ENCODE results near the gene SCGB1D1. TPM values are rescaled to one million over a fixed set of nuclear protein-coding genes. Genes with fewer than 3 reads are reported as not detected.
"Not testable (repeated sequence)": the region's sequence is repeated elsewhere in the genome, so short reads cannot be mapped to it uniquely, and the experiment has no call there.

SCGB1D1 gene
- total RNA-seq, 1 donor from 2014 or later: not detected

- no peak overlapping the region for H3K4me3 ChIP-seq
Measured at GRCh38 chr11:62205441-62205840, 15.4 kb downstream of the SCGB1D1 start.

GRCh38 chr11:62206276-62207066 lies 16.5 kb downstream of the SCGB1D1 start:
- not testable (repeated sequence) for H3K4me1 ChIP-seq; H3K36me3 Mint-ChIP-seq; H3K4me3 Mint-ChIP-seq; H3F3A ChIP-seq (ENCODE audit: low read depth); H3K36me3 ChIP-seq; H3K27me3 ChIP-seq; H3K27ac ChIP-seq; H3K4me1 Mint-ChIP-seq; DNase-seq (ENCODE audit: low spot score); H3K79me2 ChIP-seq (ENCODE audit: low read depth); H2AFZ ChIP-seq (replicated peaks); H3K4me2 ChIP-seq; H3K9me3 Mint-ChIP-seq; H3K9me3 ChIP-seq (ENCODE audit: low read depth); H3K27ac Mint-ChIP-seq; H3K9ac ChIP-seq; H3K4me3 ChIP-seq; H3K27me3 Mint-ChIP-seq (ENCODE audit: insufficient read depth, low read depth); H4K20me1 ChIP-seq (ENCODE audit: low read depth)

More at GRCh38 chr11:62205441-62205840, 15.4 kb downstream of the SCGB1D1 start:
- no peak overlapping the region for H3K4me3 Mint-ChIP-seq
- TF ChIP-seq CTCF (IDR thresholded peaks at IDR 0.05) (no peak), EZH2phosphoT487 (IDR thresholded peaks at IDR 0.05) (no peak), EZH2 (IDR thresholded peaks at IDR 0.05) (no peak)
- Histone ChIP-seq H4K20me1 (ENCODE audit: low read depth) (no peaks in the 10 kb centered on the region), H3F3A (ENCODE audit: low read depth) (no peaks in the 10 kb centered on the region), H3K9me3 (ENCODE audit: low read depth) (no peaks in the 10 kb centered on the region), H3K36me3 (no peaks in the 10 kb centered on the region), H3K27ac (no peak overlapping the region), H3K27me3 (no peaks in the 10 kb centered on the region), H3K79me2 (ENCODE audit: low read depth) (no peaks in the 10 kb centered on the region), H3K4me1 (no peaks in the 10 kb centered on the region), H3K9ac (no peak overlapping the region), H2AFZ (replicated peaks) (no peak overlapping the region), H3K4me2 (no peak overlapping the region)
- no peaks in the 10 kb centered on the region for H3K9me3 Mint-ChIP-seq
- H3K27me3 Mint-ChIP-seq (ENCODE audit: insufficient read depth, low read depth): peaks cover 2% of the 10 kb centered on the region
- no peaks in the 10 kb centered on the region for H3K36me3 Mint-ChIP-seq
- no peak overlapping the region for H3K27ac Mint-ChIP-seq
- DNase-seq (ENCODE audit: low spot score): no peak
- no peaks in the 10 kb centered on the region for H3K4me1 Mint-ChIP-seq

GRCh38 chr11:62208785-62209144 lies 18.7 kb downstream of the SCGB1D1 start:
- no peaks in the 10 kb centered on the region for H3K36me3 Mint-ChIP-seq
- H3K27ac Mint-ChIP-seq: no peak overlapping the region
- H3K9ac ChIP-seq: no peak overlapping the region
- no peaks in the 10 kb centered on the region for H3K9me3 Mint-ChIP-seq
- no peaks in the 10 kb centered on the region for H3K27me3 ChIP-seq
- no peaks in the 10 kb centered on the region for H3K36me3 ChIP-seq
- H3F3A ChIP-seq (ENCODE audit: low read depth): no peaks in the 10 kb centered on the region
- no peaks in the 10 kb centered on the region for H3K79me2 ChIP-seq (ENCODE audit: low read depth)
- peaks cover 2% of the 10 kb centered on the region for H3K27me3 Mint-ChIP-seq (ENCODE audit: insufficient read depth, low read depth)
- H4K20me1 ChIP-seq (ENCODE audit: low read depth): no peaks in the 10 kb centered on the region
- no peak overlapping the region for H3K4me2 ChIP-seq
- no peak overlapping the region for H3K4me3 Mint-ChIP-seq
- TF ChIP-seq CTCF (IDR thresholded peaks at IDR 0.05): no peak
- TF ChIP-seq EZH2phosphoT487 (IDR thresholded peaks at IDR 0.05): no peak
- TF ChIP-seq EZH2 (IDR thresholded peaks at IDR 0.05): no peak
- no peaks in the 10 kb centered on the region for H3K4me1 ChIP-seq
- no peak overlapping the region for H2AFZ ChIP-seq (replicated peaks)
- no peaks in the 10 kb centered on the region for H3K9me3 ChIP-seq (ENCODE audit: low read depth)
- no peak overlapping the region for H3K4me3 ChIP-seq
- H3K4me1 Mint-ChIP-seq: no peaks in the 10 kb centered on the region
- no peak for DNase-seq (ENCODE audit: low spot score)
- H3K27ac ChIP-seq: no peak overlapping the region

- Histone ChIP-seq H3K9me3 (ENCODE audit: low read depth) (no peaks in the 10 kb centered on the region), H3K27ac (no peak overlapping the region), H3K9ac (no peak overlapping the region), H4K20me1 (ENCODE audit: low read depth) (no peaks in the 10 kb centered on the region), H3K36me3 (no peaks in the 10 kb centered on the region), H2AFZ (replicated peaks) (peak overlapping the region; percentile 64), H3K27me3 (no peaks in the 10 kb centered on the region), H3K4me2 (no peak overlapping the region), H3K4me3 (no peak overlapping the region), H3K79me2 (ENCODE audit: low read depth) (no peaks in the 10 kb centered on the region), H3K4me1 (no peaks in the 10 kb centered on the region), H3F3A (ENCODE audit: low read depth) (no peaks in the 10 kb centered on the region)
- Mint-ChIP-seq H3K27me3 (ENCODE audit: insufficient read depth, low read depth) (peaks cover 2% of the 10 kb centered on the region), H3K36me3 (no peaks in the 10 kb centered on the region), H3K27ac (no peak overlapping the region), H3K4me1 (no peaks in the 10 kb centered on the region), H3K4me3 (no peak overlapping the region), H3K9me3 (peaks cover 3% of the 10 kb centered on the region)
- TF ChIP-seq EZH2phosphoT487 (IDR thresholded peaks at IDR 0.05) (no peak), CTCF (IDR thresholded peaks at IDR 0.05) (peak; percentile 58)
- peak; percentile 50 for DNase-seq (ENCODE audit: low spot score)
Measured at GRCh38 chr11:62217191-62217748, 27.3 kb downstream of the SCGB1D1 start.
